ENCODE data around the gene PLCB2. TPM values are rescaled to one million over a fixed set of nuclear protein-coding genes. Genes with fewer than 3 reads are reported as not detected.

PLCB2 gene
- total and polyA plus RNA-seq, 9 of the 15 experiments (the other 6 are each of a cell fraction or from before 2014, with no cell fraction given), result 0.37 to 12.3 (median 8.0) TPM

DNA sequence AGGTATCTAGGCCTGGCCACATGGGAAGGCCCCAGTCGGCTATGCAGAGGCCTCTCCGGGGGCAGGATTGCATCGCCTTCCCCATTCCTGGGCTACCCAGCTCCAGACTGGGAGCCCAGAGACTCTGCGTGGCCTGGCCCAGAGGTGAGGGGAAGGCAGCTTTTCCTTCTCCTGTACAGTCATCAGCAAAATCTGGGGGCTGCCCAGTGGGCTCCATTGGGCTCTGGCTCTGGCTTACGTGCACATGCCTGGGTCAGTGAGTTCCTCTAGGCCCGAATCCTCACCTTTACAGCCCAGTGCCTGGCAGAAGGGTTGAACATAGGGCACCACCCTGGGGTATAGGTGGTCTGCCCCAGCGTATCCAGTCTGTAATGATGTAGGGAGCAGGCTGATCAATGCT lies 20.9 kb downstream of the PLCB2 start (continued):
- TF ChIP-seq CC2D1A (IDR thresholded peaks at IDR 0.05) (no peak), FOXK2 (conservative IDR thresholded peaks at IDR 0.05 in 1 of 2, IDR thresholded peaks at IDR 0.05 in 1 of 2; ENCODE audit: low read depth in 2 of 2) (no peak)

DNA sequence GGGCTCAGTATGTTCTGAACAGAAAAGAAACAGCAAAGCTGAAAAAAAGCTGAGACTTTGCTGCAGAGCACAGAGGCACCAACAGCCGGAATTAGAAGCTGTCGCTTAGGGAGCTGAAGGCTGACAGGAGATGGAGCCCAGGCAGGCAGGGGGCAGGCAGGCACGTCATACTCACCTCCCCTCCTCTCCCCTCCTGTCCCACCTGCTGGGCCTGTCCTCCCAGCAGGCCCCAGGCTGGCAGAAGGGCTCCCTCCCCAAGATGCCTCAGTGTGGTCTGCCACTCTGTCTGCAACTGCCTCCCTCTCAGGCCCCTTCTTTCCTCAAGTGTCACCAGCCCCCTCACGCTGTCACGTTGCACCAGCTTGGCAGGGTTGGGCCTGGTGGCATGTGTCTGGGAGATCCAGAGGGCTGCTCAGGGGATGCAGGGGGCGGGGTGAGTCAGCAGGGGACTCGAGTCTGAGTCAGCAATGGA lies 21.6 kb downstream of the PLCB2 start:
- FAIRE-seq (no peak), ATAC-seq (no peak), DNase-seq (ENCODE audit: extremely low read depth in 1 of 4, low spot score in 3 of 4) (no peak)
- TF ChIP-seq GATAD2A (IDR thresholded peaks at IDR 0.05) (no peak), TCF7L2 (IDR thresholded peaks at IDR 0.05; ENCODE audit: low read depth, low read length) (no peak), ZKSCAN1 (IDR thresholded peaks at IDR 0.05; ENCODE audit: low read depth, low read length) (no peak), JUN (IDR thresholded peaks at IDR 0.05; ENCODE audit: borderline replicate concordance, low read depth, low read length) (no peak), JUN (CRISPR knock-in tag; IDR thresholded peaks at IDR 0.05; ENCODE audit: borderline replicate concordance) (no peak)
- Histone ChIP-seq H3K4me2 (ENCODE audit: insufficient read depth, low read length) (no peak overlapping the region), H4K20me1 (replicated peaks; ENCODE audit: control insufficient read depth, insufficient read depth, low read length) (no peaks in the 10 kb centered on the region), H3K4me1 (replicated peaks in 1 of 2; ENCODE audit: control insufficient read depth in 2 of 2, insufficient read depth in 2 of 2, low read length in 2 of 2) (peaks cover 0 to 42% of the 10 kb centered on the region in 2 experiments; a peak in 3 of 5 replicates), H3K9ac (ENCODE audit: insufficient read depth in 1 of 2, low read depth in 2 of 2, low read length in 2 of 2) (peak overlapping the region in 1 of 2 experiments; percentile 17; a peak in 1 of 4 replicates), H3K9me1 (ENCODE audit: control insufficient read depth, insufficient read depth, low read length) (no peaks in the 10 kb centered on the region), H2AFZ (ENCODE audit: low read depth, low read length) (no peak overlapping the region), H3K9me3 (replicated peaks; ENCODE audit: control insufficient read depth, insufficient read depth, low read depth, low read length) (no peaks in the 10 kb centered on the region), H3K79me2 (ENCODE audit: control insufficient read depth, insufficient read depth, low read length) (no peaks in the 10 kb centered on the region), H3K27me3 (ENCODE audit: control insufficient read depth in 2 of 2, insufficient read depth in 2 of 2, low read length in 2 of 2) (no peaks in the 10 kb centered on the region), H3K4me3 (no peak overlapping the region), H3K36me3 (ENCODE audit: control insufficient read depth, insufficient read depth, low read length) (no peaks in the 10 kb centered on the region), H3K27ac (ENCODE audit: extremely low read depth, low read depth, low read length) (no peak overlapping the region)
- CTCF ChIA-PET (ENCODE audit: low intra/inter-chr PET ratio), result no interaction called here
- POLR2A ChIA-PET, result interaction anchor here (1.0 to 1.6 kb wide), 3 partner anchors 41 to 68 kb away, joined by 3 to 4 read pairs (median 3); no protein-coding TSS in a partner anchor
- no TSS peak for BruUV-seq (replicated peaks)
- in situ Hi-C loops (cut with MboI), result no loop called here
- 23% methylated on average over 7 of the region's 7 CpGs for WGBS (ENCODE audit: insufficient coverage, low coverage, missing lambda C conversion rate)
- intact Hi-C loops (cut with micrococcal nuclease), result no loop called here
